Activated CD8-positive, alpha-beta memory T cell treated with anti-CD3 and anti-CD28 coated beads, Interleukin-2, amount 50 U/mL, for 24 hours (primary cell): ENCODE data around the gene STRN3.

Experiments used
- DNase-seq: peaks from one replicate; pipeline ENCODE4 v3.0.0-alpha.2; 2020; ENCODE audit errors: extremely low read depth

The STRN3 gene

DNA sequence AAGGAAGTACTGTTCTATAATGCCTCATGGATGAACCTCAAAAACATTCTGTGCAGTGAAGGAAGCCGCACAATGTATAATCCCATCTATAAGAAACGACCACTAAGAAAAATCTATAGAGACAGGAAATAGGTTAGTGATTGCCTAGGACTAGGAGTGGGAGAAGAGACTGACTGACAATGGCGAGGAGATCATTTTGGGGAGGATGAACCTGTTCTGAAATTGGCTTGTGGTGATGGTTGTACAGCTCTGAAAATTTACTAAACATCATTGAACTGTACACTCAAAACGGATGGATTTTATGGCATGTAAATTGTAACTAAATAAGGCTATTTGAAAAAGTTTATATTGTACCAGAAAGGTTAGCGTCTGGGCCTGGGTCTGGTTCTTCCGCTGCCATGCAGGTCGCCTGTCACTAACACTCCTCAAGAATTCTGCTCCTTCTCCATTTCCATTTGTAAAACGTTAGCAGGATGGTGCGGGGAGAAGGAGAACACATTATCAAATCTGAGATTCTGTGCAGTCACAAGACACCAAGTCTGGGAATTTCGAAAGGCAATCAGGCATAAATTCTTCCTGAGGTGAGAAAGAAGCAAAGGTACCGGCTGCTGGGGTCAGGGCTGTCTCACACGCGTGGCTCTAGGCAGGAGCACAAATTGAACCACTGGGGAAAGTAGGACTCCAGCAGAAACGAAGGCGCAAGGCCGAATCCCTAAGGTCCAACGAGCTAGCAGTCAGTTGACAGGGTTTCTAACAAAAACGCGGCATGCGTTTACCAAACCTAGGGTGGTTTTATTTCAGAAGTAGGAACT, 152.7 kb downstream of the STRN3 start:
- no peak for DNase-seq

- DNase-seq = no peak
Observed at GRCh38 chr14:30872602-30873001, 153.6 kb downstream of the STRN3 start.

DNA sequence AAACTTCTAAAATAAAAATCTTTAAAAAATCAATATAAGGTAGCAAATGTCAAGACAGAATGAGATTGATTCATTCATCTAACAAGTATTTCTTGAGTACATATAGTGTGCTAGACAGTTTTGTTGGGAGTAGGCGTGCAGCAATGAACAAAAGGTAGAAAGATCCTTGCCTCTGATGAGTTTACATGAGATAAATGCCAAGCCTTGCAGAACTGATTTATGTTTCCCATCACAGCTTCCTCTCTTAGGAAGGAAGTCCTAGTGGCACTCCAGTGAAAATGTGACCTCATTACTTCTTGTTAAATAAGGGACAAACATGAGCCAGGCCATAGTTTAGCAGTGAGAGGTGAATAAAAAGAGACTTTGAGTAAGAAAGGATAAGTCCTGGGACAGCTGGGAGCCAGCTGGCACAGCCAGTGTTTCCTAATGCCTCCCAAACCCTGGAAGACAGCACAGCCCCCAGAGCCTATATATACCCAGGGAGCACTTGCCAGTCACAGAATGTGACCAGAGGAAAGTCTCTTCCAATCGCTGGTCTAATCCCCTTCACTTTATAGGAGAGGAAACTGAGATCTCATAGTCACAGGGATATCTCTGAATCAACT, 156.5 kb downstream of the STRN3 start:
- DNase-seq = no peak

GRCh38 chr14:30868736-30869135, 157.4 kb downstream of the STRN3 start:
- DNase-seq = no peak

- no peak for DNase-seq
Observed at GRCh38 chr14:30864934-30865333, 161.2 kb downstream of the STRN3 start.

DNA sequence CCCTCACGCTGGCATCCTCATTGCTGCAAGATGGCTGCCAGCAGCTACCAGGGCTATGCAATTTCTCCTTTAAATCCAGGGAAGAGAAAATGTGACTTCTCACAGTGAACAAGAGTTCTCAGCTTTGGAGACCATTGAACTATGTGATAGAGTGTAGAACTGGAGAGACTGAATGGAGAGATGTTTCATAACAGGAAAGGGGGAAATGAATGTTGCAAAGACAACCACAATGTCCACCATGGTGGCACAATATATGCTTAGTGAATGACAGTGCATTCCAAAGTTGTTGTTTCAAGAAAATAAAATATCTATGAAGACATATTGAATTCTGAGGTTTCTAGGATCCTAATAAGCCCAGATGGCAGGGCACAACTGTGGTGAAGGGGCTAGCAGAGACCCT, 165.0 kb downstream of the STRN3 start:
- no peak for DNase-seq

GRCh38 chr14:30855345-30856037, 170.7 kb downstream of the STRN3 start:
- no peak for DNase-seq

DNA sequence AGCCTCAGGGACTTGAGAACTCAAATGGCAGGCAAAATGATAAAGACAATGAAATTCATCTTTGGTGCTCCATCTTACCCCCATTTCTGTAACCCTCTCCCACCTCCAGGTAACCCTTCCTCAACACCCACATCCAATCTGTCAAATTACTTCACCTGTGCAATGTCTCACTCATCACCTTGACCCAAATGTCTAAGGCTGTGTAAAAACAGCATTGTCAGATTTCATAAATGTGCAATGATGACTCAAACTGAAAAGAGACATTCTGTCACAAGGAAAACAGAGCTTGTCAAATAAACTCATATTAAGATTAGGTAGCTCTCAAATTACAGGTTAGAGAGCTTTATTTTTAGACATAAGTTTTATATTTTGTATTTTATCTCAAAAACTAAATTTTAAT, 171.7 kb downstream of the STRN3 start:
- no peak for DNase-seq

- DNase-seq = no peak
Observed at GRCh38 chr14:30853946-30854345, 172.2 kb downstream of the STRN3 start.

DNA sequence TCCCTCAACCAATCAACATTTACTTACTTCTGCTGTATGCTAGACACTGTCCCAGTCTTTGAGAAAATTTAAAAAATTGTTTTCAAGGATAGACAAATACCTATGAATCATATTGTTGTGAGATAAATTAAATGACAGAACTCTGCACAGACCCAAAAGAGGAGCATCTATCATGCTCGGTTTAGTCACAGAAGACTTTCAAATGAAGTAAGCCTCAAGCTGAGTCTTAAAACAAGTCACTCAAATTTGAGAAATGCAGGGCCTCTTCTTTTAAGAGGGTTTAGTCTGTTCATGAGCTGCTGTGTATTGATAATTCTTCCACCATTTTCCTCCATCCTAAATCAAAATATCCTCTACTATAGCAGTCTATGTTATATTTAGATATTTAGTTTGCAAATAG, 176.2 kb downstream of the STRN3 start:
- DNase-seq = no peak

DNA sequence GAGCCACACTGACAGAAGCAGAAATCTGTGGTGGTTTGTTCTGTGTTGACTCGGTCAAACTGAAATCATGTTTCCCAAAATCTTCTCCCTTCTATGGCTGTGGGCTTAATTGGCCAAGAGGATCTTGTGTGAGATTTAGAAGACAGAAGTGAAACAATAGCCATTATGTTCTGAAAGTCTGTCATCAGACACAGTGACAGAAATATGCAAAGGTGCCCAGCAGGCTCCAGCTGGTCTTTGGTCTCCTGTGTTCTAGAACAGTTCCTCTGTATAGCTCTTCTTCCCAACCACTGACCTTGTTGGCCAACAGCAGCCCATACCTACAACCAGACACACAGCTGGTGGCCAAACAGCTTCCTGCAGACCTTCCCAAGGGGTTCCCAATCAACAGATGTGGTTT, 176.8 kb downstream of the STRN3 start:
- DNase-seq = no peak

DNA sequence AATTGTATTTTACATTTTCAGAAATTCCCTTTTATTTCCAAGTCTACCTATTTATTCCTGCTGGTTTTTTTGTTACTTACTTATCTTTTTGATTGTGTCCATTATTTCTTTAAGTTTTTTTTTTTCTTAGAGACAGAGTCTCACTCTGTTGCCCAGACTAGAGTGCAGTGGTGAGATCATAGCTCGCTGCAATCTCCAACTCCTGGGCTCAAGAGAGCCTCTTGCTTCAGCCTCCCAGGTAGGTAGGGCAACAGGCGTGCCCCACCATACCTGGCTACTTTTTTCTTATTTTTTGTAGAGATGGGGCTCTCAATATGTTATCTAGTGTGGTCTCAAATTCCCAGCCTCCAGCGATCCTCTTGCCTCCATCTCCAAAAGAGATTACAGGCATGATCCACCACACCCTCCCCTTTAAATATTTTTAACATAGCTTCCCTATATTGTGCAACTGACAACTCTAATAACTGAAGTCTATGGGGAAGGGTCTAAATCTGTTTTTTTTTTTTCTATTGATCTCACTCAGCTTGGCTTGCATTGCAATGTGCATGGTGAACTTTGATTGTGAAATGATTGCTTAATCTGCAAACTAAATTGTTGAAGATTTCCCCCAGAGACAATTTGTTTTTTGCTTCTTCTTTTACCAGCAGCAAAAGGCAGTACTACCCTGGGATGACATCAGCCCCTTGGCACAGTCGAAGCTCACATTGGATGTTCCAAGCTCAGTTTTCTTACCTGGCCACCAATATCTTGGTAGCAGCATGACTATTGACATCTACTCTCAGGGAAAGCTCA, 177.5 kb downstream of the STRN3 start:
- no peak for DNase-seq
